Astrocyte (in vitro differentiated cells and primary cell): ENCODE data around the gene TNFAIP6. TPM values are rescaled to one million over a fixed set of nuclear protein-coding genes. Genes with fewer than 3 reads are reported as not detected.

Source experiments
- DNase-seq: peaks from one replicate; pipeline ENCODE4 v3.0.0-alpha.2; 2010; ENCODE audit warnings: low read depth
- FAIRE-seq: peaks from 2 replicates; lab custom pipeline; 2011; peaks lifted over from hg19 to GRCh38; lab: Jason Lieb, UNC
- H2AFZ ChIP-seq: 2 replicates; pipeline ENCODE4 v1.6.0; 2012; ENCODE audit warnings: low read depth, low read length, inconsistent platforms
- H3K27ac ChIP-seq: 2 replicates; pipeline ENCODE4 v1.5.1; 2011; ENCODE audit warnings: low read depth, low read length, inconsistent platforms
- H3K27me3 ChIP-seq: 2 replicates; pipeline ENCODE4 v1.6.0; 2011; ENCODE audit warnings: low read length, inconsistent platforms; ENCODE audit not compliant: insufficient read depth
- H3K36me3 ChIP-seq: 2 replicates; pipeline ENCODE4 v1.5.1; 2011; ENCODE audit warnings: low read length, inconsistent platforms; ENCODE audit not compliant: insufficient read depth
- H3K4me1 ChIP-seq: 2 replicates; pipeline ENCODE4 v1.5.1; 2011; ENCODE audit warnings: low read length, inconsistent platforms; ENCODE audit not compliant: insufficient read depth
- H3K4me2 ChIP-seq: 2 replicates; pipeline ENCODE4 v1.6.0; 2012; ENCODE audit warnings: low read length, inconsistent platforms
- H3K4me3 ChIP-seq: 2 replicates; pipeline ENCODE4 v1.5.1; 2011; ENCODE audit warnings: low read depth, mild to moderate bottlenecking, low read length, inconsistent platforms; ENCODE audit not compliant: insufficient read depth
- H3K79me2 ChIP-seq: 2 replicates; pipeline ENCODE4 v1.6.0; 2012; ENCODE audit warnings: mild to moderate bottlenecking, low read length, inconsistent platforms; ENCODE audit not compliant: insufficient read depth
- H3K9ac ChIP-seq: 2 replicates; pipeline ENCODE4 v1.6.0; 2012; ENCODE audit warnings: mild to moderate bottlenecking, low read length, inconsistent platforms
- H3K9me3 ChIP-seq: 2 replicates; pipeline ENCODE4 v1.5.1; 2012; ENCODE audit warnings: low read depth, mild to moderate bottlenecking, low read length, inconsistent platforms; ENCODE audit not compliant: insufficient read depth
- H4K20me1 ChIP-seq: 2 replicates; pipeline ENCODE4 v1.6.0; 2012; ENCODE audit warnings: low read length, inconsistent platforms; ENCODE audit not compliant: insufficient read depth
- H3K27ac Mint-ChIP-seq: one replicate; pipeline ENCODE4 v1.8.0; 2021; ENCODE audit warnings: mild to moderate bottlenecking, mixed read lengths; ENCODE audit not compliant: unreplicated experiment
- H3K27me3 Mint-ChIP-seq: one replicate; pipeline ENCODE4 v1.8.0; 2021; ENCODE audit warnings: low read depth, mixed read lengths; ENCODE audit not compliant: unreplicated experiment
- H3K36me3 Mint-ChIP-seq: one replicate; pipeline ENCODE4 v1.8.0; 2021; ENCODE audit warnings: low read depth, mixed read lengths; ENCODE audit not compliant: unreplicated experiment
- H3K4me1 Mint-ChIP-seq: one replicate; pipeline ENCODE4 v1.8.0; 2021; ENCODE audit warnings: low read depth, mixed read lengths; ENCODE audit not compliant: unreplicated experiment
- H3K4me3 Mint-ChIP-seq: one replicate; pipeline ENCODE4 v1.8.0; 2021; ENCODE audit warnings: mild to moderate bottlenecking, moderate library complexity, mixed read lengths; ENCODE audit not compliant: unreplicated experiment
- H3K9me3 Mint-ChIP-seq: one replicate; pipeline ENCODE4 v1.8.0; 2021; ENCODE audit warnings: mild to moderate bottlenecking, mixed read lengths; ENCODE audit not compliant: unreplicated experiment
- CTCF ChIP-seq: IDR thresholded peaks from 2 replicates; pipeline ENCODE4 v1.5.1; 2011; ENCODE audit warnings: low read depth, mild to moderate bottlenecking, inconsistent platforms, low read length, moderate library complexity; ENCODE audit not compliant: insufficient read depth
- EZH2 ChIP-seq: IDR thresholded peaks from 2 replicates; pipeline ENCODE4 v1.6.1; 2012; ENCODE audit warnings: mild to moderate bottlenecking, low read length, inconsistent platforms; ENCODE audit not compliant: insufficient read depth
- total RNA-seq: library from RNA; stranded (reverse); gene quantifications from 2 replicates; pipeline ENCODE4 v1.2.1, GENCODE V29; 2021

The TNFAIP6 gene
- total RNA-seq, 1 donor from 2014 or later = 0.75 TPM

GRCh38 chr2:151326554-151326953 is 30.8 kb upstream of the TNFAIP6 start:
- Histone ChIP-seq H3K79me2 (no peaks in the 10 kb centered on the region), H2AFZ (no peak overlapping the region), H3K27ac (no peak overlapping the region), H4K20me1 (no peaks in the 10 kb centered on the region), H3K9me3 (no peaks in the 10 kb centered on the region), H3K4me3 (no peak overlapping the region), H3K27me3 (no peaks in the 10 kb centered on the region), H3K36me3 (no peaks in the 10 kb centered on the region), H3K4me1 (no peaks in the 10 kb centered on the region), H3K4me2 (no peak overlapping the region), H3K9ac (no peak overlapping the region)
- no peaks in the 10 kb centered on the region for H3K27me3 Mint-ChIP-seq
- no peak overlapping the region for H3K4me3 Mint-ChIP-seq
- H3K4me1 Mint-ChIP-seq = no peaks in the 10 kb centered on the region
- DNase-seq (no peak), FAIRE-seq (no peak)
- no peaks in the 10 kb centered on the region for H3K9me3 Mint-ChIP-seq
- no peak overlapping the region for H3K27ac Mint-ChIP-seq
- no peak for TF ChIP-seq EZH2
- TF ChIP-seq CTCF = no peak
- no peaks in the 10 kb centered on the region for H3K36me3 Mint-ChIP-seq

DNA sequence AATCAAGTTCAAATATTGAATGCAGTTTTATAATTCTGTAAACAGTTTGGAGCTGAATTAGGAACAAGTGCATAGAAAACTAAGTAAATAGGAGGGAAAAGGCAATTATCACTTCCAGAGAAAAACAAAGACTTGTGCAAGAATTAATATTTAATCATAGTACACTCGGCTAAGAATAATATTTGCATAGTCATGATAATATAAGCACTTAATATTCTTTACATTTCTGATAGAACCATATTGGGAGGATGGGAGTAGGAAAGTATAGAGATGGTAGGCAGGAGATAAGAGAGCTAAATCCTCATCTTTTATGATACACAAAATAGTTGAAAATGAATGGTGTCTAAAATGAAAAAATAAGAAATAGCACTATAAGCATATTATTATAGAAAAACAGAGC is 27.4 kb upstream of the TNFAIP6 start:
- Histone ChIP-seq H3K27me3 (no peaks in the 10 kb centered on the region), H3K9ac (no peak overlapping the region), H3K27ac (no peak overlapping the region), H3K36me3 (no peaks in the 10 kb centered on the region), H3K79me2 (no peaks in the 10 kb centered on the region), H3K4me3 (no peak overlapping the region), H3K9me3 (no peaks in the 10 kb centered on the region), H2AFZ (no peak overlapping the region), H4K20me1 (no peaks in the 10 kb centered on the region), H3K4me1 (peaks cover 8% of the 10 kb centered on the region), H3K4me2 (no peak overlapping the region)
- Mint-ChIP-seq H3K4me3 (no peak overlapping the region), H3K27me3 (no peaks in the 10 kb centered on the region), H3K36me3 (no peaks in the 10 kb centered on the region), H3K4me1 (peaks cover 8% of the 10 kb centered on the region), H3K27ac (no peak overlapping the region), H3K9me3 (no peaks in the 10 kb centered on the region)
- TF ChIP-seq CTCF (no peak), EZH2 (no peak)
- FAIRE-seq = no peak
- no peak for DNase-seq

- H3K4me2 ChIP-seq = no peak overlapping the region
- no peaks in the 10 kb centered on the region for H4K20me1 ChIP-seq
- peaks cover 8% of the 10 kb centered on the region for H3K4me1 ChIP-seq
- Mint-ChIP-seq H3K9me3 (no peaks in the 10 kb centered on the region), H3K4me3 (no peak overlapping the region), H3K4me1 (peaks cover 8% of the 10 kb centered on the region), H3K27ac (no peak overlapping the region), H3K27me3 (no peaks in the 10 kb centered on the region), H3K36me3 (no peaks in the 10 kb centered on the region)
- no peaks in the 10 kb centered on the region for H3K79me2 ChIP-seq
- H3K9ac ChIP-seq = no peak overlapping the region
- no peak for TF ChIP-seq CTCF
- TF ChIP-seq EZH2 = no peak
- no peak for FAIRE-seq
- H3K9me3 ChIP-seq = no peaks in the 10 kb centered on the region
- no peak for DNase-seq
- H3K4me3 ChIP-seq = no peak overlapping the region
- no peak overlapping the region for H2AFZ ChIP-seq
- no peak overlapping the region for H3K27ac ChIP-seq
- H3K36me3 ChIP-seq = no peaks in the 10 kb centered on the region
- H3K27me3 ChIP-seq = no peaks in the 10 kb centered on the region
Observed at GRCh38 chr2:151333083-151333482, 24.3 kb upstream of the TNFAIP6 start.
